WERI-Rb-1 (cell line): Measurements from ENCODE around the gene FANCL.
"Not testable (repeated sequence)": the region's sequence is repeated elsewhere in the genome, so short reads cannot be mapped to it uniquely, and the experiment has no call there.

ENCODE experiments used
- DNase-seq: peaks from one replicate; pipeline ENCODE4 v3.0.0-alpha.2; 2020
- H3K27ac ChIP-seq: fragments of 250-450 bp; sonication (Bioruptor Pico); 2 replicates; pipeline ENCODE4 v1.5.1; 2020; ENCODE audit warnings: mild to moderate bottlenecking, moderate library complexity
- H3K27me3 ChIP-seq: fragments of 250-450 bp; sonication (Bioruptor Pico); 2 replicates; pipeline ENCODE4 v1.5.1; 2021; ENCODE audit warnings: mild to moderate bottlenecking, low read depth, moderate library complexity; ENCODE audit not compliant: insufficient read depth, severe bottlenecking
- H3K36me3 ChIP-seq: fragments of 250-450 bp; sonication (Bioruptor Pico); 2 replicates; pipeline ENCODE4 v1.5.1; 2020; ENCODE audit warnings: mild to moderate bottlenecking, moderate library complexity
- H3K4me3 ChIP-seq: 2 replicates; pipeline ENCODE4 v1.5.1; 2011; ENCODE audit warnings: low read depth, mild to moderate bottlenecking, control low read depth, low read length
- H3K9me3 ChIP-seq: fragments of 250-450 bp; sonication (Bioruptor Pico); 2 replicates; pipeline ENCODE4 v1.5.1; 2021; ENCODE audit warnings: mild to moderate bottlenecking, moderate library complexity; ENCODE audit not compliant: severe bottlenecking
- CTCF ChIP-seq: IDR thresholded peaks from 2 replicates; pipeline ENCODE4 v1.5.1; 2011; ENCODE audit warnings: low read depth, mild to moderate bottlenecking, control low read depth, inconsistent platforms, low read length

Gene FANCL

GRCh38 chr2:58266211-58266610, 25.1 kb upstream of the FANCL start:
- H3K36me3 ChIP-seq = no peaks in the 10 kb centered on the region
- no peaks in the 10 kb centered on the region for H3K9me3 ChIP-seq
- no peak overlapping the region for H3K27ac ChIP-seq
- no peak overlapping the region for H3K4me3 ChIP-seq
- no peak for TF ChIP-seq CTCF
- no peak for DNase-seq
- no peaks in the 10 kb centered on the region for H3K27me3 ChIP-seq

- H3K4me3 ChIP-seq = no peak overlapping the region
- no peak overlapping the region for H3K27ac ChIP-seq
- no peak for TF ChIP-seq CTCF
- no peaks in the 10 kb centered on the region for H3K36me3 ChIP-seq
- no peak for DNase-seq
- no peaks in the 10 kb centered on the region for H3K27me3 ChIP-seq
- no peaks in the 10 kb centered on the region for H3K9me3 ChIP-seq
Observed at GRCh38 chr2:58261209-58261608, 20.1 kb upstream of the FANCL start.

- H3K36me3 ChIP-seq, DNase-seq, H3K27me3 ChIP-seq: not testable (repeated sequence)
Observed at GRCh38 chr2:58258456-58258855, 17.3 kb upstream of the FANCL start.

GRCh38 chr2:58251331-58252201, 10.4 kb upstream of the FANCL start:
- H3K9me3 ChIP-seq, H3K4me3 ChIP-seq, H3K27me3 ChIP-seq, H3K36me3 ChIP-seq, H3K27ac ChIP-seq, DNase-seq: not testable (repeated sequence)

More at GRCh38 chr2:58258456-58258855, 17.3 kb upstream of the FANCL start:
- not testable (repeated sequence) for H3K4me3 ChIP-seq, H3K9me3 ChIP-seq, H3K27ac ChIP-seq

GRCh38 chr2:58241546-58241864, 380 bp upstream of the FANCL start:
- peak overlapping the region; percentile 98 for H3K27ac ChIP-seq
- no peak for TF ChIP-seq CTCF
- H3K4me3 ChIP-seq = peak overlapping the region; percentile 93; the same call in 1 of the 2 replicates
- H3K9me3 ChIP-seq = peaks cover 5% of the 10 kb centered on the region
- H3K27me3 ChIP-seq = no peaks in the 10 kb centered on the region
- peaks cover 10% of the 10 kb centered on the region for H3K36me3 ChIP-seq
- no peak for DNase-seq

- no peak overlapping the region for H3K27ac ChIP-seq
- peak overlapping the region; percentile 93 for H3K4me3 ChIP-seq
- DNase-seq = no peak
- H3K27me3 ChIP-seq = no peaks in the 10 kb centered on the region
- peaks cover 14% of the 10 kb centered on the region for H3K36me3 ChIP-seq
- TF ChIP-seq CTCF = no peak
- peaks cover 5% of the 10 kb centered on the region for H3K9me3 ChIP-seq
Observed at GRCh38 chr2:58239243-58239925, 1.7 kb downstream of the FANCL start.
